Measurements from ENCODE around the gene ABCG1.

- TF ChIP-seq CTCF (IDR thresholded peaks at IDR 0.05), result no peak
- no peak for TF ChIP-seq ZFX (IDR thresholded peaks at IDR 0.05; ENCODE audit: borderline replicate concordance)
Observed at GRCh38 chr21:42237161-42237560, 18.2 kb downstream of the ABCG1 start.
